HUDEP-2 (cell line): ENCODE results near the gene EHF.
A peak's percentile ranks its signal among the peaks of the same experiment; 100 is the strongest.
"Not testable (repeated sequence)": the region's sequence is repeated elsewhere in the genome, so short reads cannot be mapped to it uniquely, and the experiment has no call there.

ENCODE experiments used
- DNase-seq, 76 experiments: peaks; one replicate each; lab custom pipeline; 2025; ENCODE audit not compliant: unreplicated experiment in 76 of 76; lab: John Stamatoyannopoulos, UW

The EHF gene

GRCh38 chr11:34620820-34621792, at the start of gene EHF:
Gene EHF (plus strand): TSS chr11:34621093. CDS start chr11:34642631, 21,538 bp downstream.
- no peak for DNase-seq

DNA sequence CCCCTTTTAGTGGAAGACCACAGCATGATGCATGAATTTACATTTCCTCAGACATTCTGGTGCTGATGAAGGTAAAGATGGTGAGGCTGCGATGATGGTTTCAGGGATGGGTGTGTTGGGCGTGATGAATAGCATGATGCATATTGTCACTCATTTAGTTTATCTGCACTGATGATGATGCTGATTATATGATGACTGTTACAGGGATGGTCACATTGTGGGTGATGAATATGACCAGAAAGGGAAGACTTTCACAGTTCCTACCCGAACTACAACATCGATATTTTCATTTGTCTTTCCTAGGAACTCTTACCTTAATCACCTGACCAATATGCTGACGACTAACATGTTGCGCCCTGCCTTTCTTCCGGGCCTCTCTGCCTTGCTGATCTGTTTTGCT, 47.4 kb upstream of the EHF start:
- no peak for DNase-seq

DNA sequence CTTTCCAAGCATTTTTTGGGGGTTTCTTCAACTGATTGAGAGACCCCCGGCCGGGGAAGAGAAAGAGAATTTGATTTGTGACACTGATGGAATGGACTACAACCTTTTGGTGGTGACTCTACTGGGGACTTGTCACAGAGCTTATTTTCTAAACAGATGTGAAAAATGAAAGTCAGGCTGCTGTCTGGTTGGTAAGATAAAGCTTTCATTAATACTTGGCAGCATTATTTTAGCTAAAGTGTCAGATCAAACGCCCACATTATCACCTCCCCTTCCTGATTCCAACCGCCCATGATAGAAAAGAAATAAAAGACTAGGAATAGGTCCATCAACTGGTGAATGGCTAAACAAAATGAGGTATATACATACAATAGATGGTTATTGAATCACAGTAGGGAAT, 45.6 kb upstream of the EHF start:
- peak in 27 of 76 experiments; percentile 2 to 74 (median 26) for DNase-seq

GRCh38 chr11:34575671-34576070, 45.2 kb upstream of the EHF start:
- peak in 1 of 76 experiments; percentile 41 for DNase-seq

GRCh38 chr11:34576331-34576730, 44.6 kb upstream of the EHF start:
- DNase-seq = no peak

GRCh38 chr11:34583818-34584217, 37.1 kb upstream of the EHF start:
- DNase-seq = peak in 45 of 76 experiments; percentile 7 to 77 (median 29)

DNA sequence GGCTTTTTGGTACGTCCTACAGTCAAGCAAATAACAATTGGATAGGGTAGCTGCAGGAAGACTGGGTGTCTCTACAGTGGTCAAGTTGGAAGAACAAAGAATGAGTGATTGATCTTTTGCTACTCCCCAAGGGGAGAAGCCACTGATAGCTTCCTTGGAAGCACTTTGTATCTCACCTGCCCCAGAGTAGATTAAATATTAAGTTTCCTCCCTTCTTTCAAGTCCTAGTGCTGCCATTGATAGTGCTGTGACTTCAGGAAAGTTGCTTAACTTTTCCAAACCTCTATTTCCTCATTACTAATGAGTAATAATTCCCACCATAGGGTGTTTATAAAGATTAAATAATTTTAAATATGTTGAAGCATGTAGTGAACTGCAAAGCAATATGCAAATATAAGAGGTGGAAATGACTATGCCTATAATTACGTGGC, 35.6 kb upstream of the EHF start:
- DNase-seq = no peak

DNA sequence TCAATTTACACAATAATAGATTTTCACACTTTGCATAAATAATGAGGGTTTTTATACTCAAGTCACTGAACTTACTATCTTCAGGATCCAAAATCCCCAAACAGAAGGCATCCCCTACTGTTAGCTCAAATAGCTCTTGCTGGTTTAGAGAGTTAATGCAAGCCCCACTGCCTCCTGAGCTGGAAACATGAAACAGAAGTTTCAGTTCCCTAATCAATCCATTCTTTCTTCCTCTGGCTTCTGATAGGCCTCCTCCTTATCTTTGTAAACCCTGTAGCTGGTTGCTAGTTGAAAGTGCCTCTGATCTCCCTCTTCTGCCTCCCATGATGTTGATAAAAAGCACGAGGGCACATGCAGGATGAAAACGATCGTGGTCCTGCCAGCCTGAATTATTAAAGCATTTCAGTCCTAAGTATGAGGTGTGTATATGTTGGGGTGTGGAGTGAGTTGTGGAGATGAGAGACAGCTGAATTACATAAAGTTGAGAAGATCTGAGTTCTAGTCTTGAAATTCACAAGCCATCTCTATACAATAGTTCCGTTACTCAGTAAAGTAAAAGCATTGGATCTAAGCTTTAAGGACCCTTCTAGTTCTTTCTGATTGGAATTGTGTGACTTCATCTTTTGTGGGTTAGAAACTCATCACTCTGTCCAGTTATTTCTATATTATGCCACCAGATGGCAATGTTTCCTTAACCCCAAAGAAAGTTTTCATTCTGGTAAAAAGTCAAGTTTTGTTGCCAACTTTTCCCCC, 35.0 kb upstream of the EHF start:
- DNase-seq = peak in 42 of 76 experiments; percentile 4 to 67 (median 35)

- no peak for DNase-seq
Measured at GRCh38 chr11:34586488-34587281, 34.2 kb upstream of the EHF start.

GRCh38 chr11:34587282-34587677, 33.6 kb upstream of the EHF start:
- DNase-seq = no peak

DNA sequence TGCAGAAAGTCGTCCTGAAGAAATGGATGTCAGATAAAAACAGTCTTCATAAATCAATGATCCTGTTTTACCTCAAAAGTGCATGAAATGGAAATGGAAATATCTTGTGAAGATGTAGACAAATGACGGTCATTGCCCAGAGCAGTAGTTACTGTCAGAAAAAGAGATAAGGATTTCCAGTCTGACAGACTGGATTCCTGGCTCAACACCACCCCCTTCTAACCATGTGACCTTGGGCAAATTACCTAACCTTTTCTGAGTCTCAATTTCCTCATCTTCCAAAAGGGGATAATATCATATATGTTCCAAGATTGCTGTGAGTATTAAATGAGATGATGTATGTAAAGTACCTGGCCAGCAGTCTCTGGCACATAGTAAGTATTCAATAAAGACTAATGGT, 32.9 kb upstream of the EHF start:
- DNase-seq = no peak

- DNase-seq = no peak
Measured at GRCh38 chr11:34588701-34589100, 32.2 kb upstream of the EHF start.

GRCh38 chr11:34589177-34589576, 31.7 kb upstream of the EHF start:
- DNase-seq = not testable (repeated sequence)

- DNase-seq = no peak
Measured at GRCh38 chr11:34593085-34593484, 27.8 kb upstream of the EHF start.

DNA sequence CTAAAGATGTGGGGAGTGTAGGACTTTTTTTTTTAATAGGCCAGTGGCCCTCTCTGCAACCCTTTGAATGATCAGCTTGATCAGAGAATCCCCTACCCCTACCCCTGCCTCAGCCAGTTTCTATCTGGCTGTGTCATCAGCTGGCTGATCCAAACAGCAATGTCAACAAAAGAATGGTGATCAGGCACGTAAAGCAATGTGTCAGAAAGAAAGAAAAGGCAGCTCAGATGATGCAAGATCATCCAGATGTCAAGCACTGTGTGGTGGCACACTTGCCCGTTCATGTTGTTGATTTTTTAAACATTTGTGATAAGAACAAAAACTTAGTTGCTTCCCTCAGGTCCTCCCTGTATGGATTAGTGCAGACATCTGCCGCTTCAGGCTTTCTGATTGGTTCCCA, 26.3 kb upstream of the EHF start:
- no peak for DNase-seq

GRCh38 chr11:34595391-34595790, 25.5 kb upstream of the EHF start:
- no peak for DNase-seq

GRCh38 chr11:34595960-34596644, 24.8 kb upstream of the EHF start:
- DNase-seq = no peak

GRCh38 chr11:34599406-34599945, 21.4 kb upstream of the EHF start:
- DNase-seq = no peak

DNA sequence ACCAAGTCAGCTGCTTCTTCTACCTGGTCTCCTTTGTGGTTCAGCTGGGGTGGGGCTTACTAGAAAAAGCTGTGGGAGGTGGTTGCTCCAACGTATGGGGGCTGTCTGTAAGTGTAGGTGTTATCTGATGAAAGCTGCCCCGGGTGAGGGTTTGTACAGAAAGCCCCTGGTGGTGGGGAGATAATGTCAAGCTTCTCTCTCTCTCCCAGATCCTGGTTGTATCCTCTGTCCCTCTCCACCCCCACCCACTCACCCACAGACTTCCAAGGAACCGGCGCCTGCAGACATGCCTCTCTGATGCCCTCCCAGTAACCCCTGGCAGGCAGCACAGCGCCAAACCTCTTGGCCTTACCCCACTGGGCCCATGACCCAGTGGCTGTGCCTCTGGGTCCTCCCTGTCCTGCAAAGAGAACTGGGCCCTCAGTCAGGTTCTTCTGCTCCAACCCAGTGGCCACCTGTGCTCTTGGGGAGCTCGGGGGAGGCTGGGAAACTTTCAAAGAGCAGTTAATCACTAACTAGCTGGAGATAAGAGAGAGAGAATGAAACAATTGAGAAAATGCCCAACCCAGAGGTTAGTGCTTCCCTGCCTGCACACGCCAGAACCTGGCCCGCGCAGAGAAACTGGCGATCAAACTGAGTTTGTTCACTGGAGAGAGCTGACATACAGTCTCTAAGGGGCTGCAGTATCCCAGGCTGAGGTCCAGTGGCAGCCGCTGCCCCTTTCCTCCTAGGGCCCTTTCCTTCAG, 20.4 kb upstream of the EHF start:
- DNase-seq = peak in 70 of 76 experiments; percentile 8 to 79 (median 55)
